ENCODE data around the gene RRP1.
"Not testable (repeated sequence)": the region's sequence is repeated elsewhere in the genome, so short reads cannot be mapped to it uniquely, and the experiment has no call there.

RRP1 gene

GRCh38 chr21:43835861-43836260 lies 46.5 kb downstream of the RRP1 start:
- no peak overlapping the region for H3K27ac Mint-ChIP-seq
- no peak overlapping the region for H3K4me3 Mint-ChIP-seq
- peaks cover 22% of the 10 kb centered on the region for H3K27me3 Mint-ChIP-seq (ENCODE audit: low read depth, poor library complexity)
- peaks cover 12% of the 10 kb centered on the region for H3K4me1 Mint-ChIP-seq
- H3K36me3 Mint-ChIP-seq (ENCODE audit: low read depth), result no peaks in the 10 kb centered on the region
- H3K9me3 Mint-ChIP-seq, result peaks cover 24% of the 10 kb centered on the region
- TF ChIP-seq CTCF (IDR thresholded peaks at IDR 0.05), result no peak
- no peak for DNase-seq

GRCh38 chr21:43836616-43837015 lies 47.2 kb downstream of the RRP1 start:
- H3K9me3 Mint-ChIP-seq, result peaks cover 24% of the 10 kb centered on the region
- H3K4me3 Mint-ChIP-seq, result no peak overlapping the region
- H3K27me3 Mint-ChIP-seq (ENCODE audit: low read depth, poor library complexity), result peaks cover 22% of the 10 kb centered on the region
- H3K36me3 Mint-ChIP-seq (ENCODE audit: low read depth), result no peaks in the 10 kb centered on the region
- peaks cover 11% of the 10 kb centered on the region for H3K4me1 Mint-ChIP-seq
- TF ChIP-seq CTCF (IDR thresholded peaks at IDR 0.05), result no peak
- H3K27ac Mint-ChIP-seq, result no peak overlapping the region
- DNase-seq, result no peak

- TF ChIP-seq CTCF (IDR thresholded peaks at IDR 0.05), result no peak
- peaks cover 11% of the 10 kb centered on the region for H3K4me1 Mint-ChIP-seq
- no peak overlapping the region for H3K4me3 Mint-ChIP-seq
- H3K36me3 Mint-ChIP-seq (ENCODE audit: low read depth), result no peaks in the 10 kb centered on the region
- no peak for DNase-seq
- peaks cover 22% of the 10 kb centered on the region for H3K27me3 Mint-ChIP-seq (ENCODE audit: low read depth, poor library complexity)
- no peak overlapping the region for H3K27ac Mint-ChIP-seq
- H3K9me3 Mint-ChIP-seq, result peaks cover 4% of the 10 kb centered on the region
These were observed 50.9 kb downstream of the RRP1 start for GRCh38 chr21:43840259-43840658.

- TF ChIP-seq CTCF (IDR thresholded peaks at IDR 0.05), result no peak
- H3K9me3 Mint-ChIP-seq, result no peaks in the 10 kb centered on the region
- H3K36me3 Mint-ChIP-seq (ENCODE audit: low read depth), result no peaks in the 10 kb centered on the region
- H3K27me3 Mint-ChIP-seq (ENCODE audit: low read depth, poor library complexity), result peaks cover 13% of the 10 kb centered on the region
- no peak overlapping the region for H3K27ac Mint-ChIP-seq
- DNase-seq, result no peak
- H3K4me3 Mint-ChIP-seq, result no peak overlapping the region
- H3K4me1 Mint-ChIP-seq, result peaks cover 11% of the 10 kb centered on the region
These were observed 53.4 kb downstream of the RRP1 start for GRCh38 chr21:43842742-43843141.

DNA sequence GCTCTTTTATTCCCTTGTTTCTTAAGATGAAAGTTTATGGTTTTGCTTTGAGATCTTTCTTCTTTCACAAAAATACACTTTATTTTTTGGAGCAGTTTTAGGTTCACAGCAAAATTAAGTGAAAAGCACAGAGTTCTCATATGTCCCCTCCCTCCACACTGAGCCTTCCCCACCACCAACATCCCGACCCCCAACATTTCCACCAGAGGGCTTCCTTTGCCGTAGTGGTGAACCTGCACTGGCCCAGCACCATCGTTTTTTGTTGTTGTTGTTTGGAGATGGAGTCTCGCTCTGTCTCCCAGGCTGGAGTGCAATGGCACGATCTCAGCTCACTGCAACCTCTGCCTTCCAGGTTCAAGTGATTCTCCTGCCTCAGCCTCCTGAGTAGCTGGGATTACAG lies 55.5 kb downstream of the RRP1 start:
- not testable (repeated sequence) for H3K9me3 Mint-ChIP-seq; H3K27ac Mint-ChIP-seq; H3K27me3 Mint-ChIP-seq (ENCODE audit: low read depth, poor library complexity); H3K4me1 Mint-ChIP-seq; H3K4me3 Mint-ChIP-seq; DNase-seq; H3K36me3 Mint-ChIP-seq (ENCODE audit: low read depth)

DNA sequence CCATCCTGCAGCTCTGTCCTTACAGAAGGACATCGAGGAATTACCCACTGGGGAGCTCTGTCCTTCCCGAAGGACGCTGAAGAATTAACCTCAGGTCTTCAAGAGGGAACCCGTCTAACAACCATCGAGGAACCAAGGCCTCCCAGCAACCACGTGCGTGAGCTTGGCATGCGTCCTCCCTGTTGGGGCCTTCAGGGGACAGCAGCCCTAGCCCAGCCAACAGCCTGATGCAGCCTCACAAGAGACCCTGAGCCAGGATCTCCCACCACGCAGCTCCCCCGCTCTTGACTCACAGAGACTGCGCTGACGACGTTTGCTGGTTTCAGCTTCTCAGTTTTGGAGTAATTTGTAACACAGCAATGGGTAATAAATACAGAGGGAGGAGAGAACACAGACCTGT lies 56.0 kb downstream of the RRP1 start:
- peaks cover 11% of the 10 kb centered on the region for H3K27me3 Mint-ChIP-seq (ENCODE audit: low read depth, poor library complexity)
- H3K4me3 Mint-ChIP-seq, result no peak overlapping the region
- H3K36me3 Mint-ChIP-seq (ENCODE audit: low read depth), result no peaks in the 10 kb centered on the region
- DNase-seq, result no peak
- H3K4me1 Mint-ChIP-seq, result no peaks in the 10 kb centered on the region
- peaks cover 5% of the 10 kb centered on the region for H3K9me3 Mint-ChIP-seq
- no peak overlapping the region for H3K27ac Mint-ChIP-seq
- TF ChIP-seq CTCF (IDR thresholded peaks at IDR 0.05), result no peak

All from nephron progenitor cell (in vitro differentiated cells).